Measurements from ENCODE around the gene ARHGEF26.

DNA sequence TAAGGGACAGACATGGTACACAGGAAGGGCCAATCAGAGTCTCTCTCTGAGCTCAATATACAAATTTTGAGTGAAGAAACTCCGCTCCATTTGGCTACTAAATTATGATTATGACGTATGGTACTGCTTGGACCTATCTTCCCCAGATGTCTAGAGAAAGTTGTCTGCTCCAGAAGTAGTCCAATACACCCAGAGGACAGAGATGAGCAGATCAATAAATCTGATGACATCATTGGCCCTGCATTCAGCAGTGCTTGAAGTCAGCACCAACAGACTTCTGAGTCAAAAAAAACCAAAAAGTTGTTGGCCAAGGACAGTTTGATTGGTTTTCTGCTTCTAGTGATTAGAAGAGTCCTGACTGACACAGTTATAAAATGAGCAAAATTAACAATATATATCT, 19.9 kb upstream of the ARHGEF26 start:
- TF ChIP-seq POLR2AphosphoS5 (IDR thresholded peaks at IDR 0.05; ENCODE audit: low read depth) (no peak), EZH2phosphoT487 (IDR thresholded peaks at IDR 0.05; ENCODE audit: unreplicated experiment) (no peak), EZH2 (IDR thresholded peaks at IDR 0.05; ENCODE audit: low read depth, unreplicated experiment) (no peak), JUNB (IDR thresholded peaks at IDR 0.05; ENCODE audit: unreplicated experiment) (no peak), ZNF331 (CRISPR knock-in tag; IDR thresholded peaks at IDR 0.05; ENCODE audit: low read depth) (no peak)
- TF ChIP-seq, protein P1, sequence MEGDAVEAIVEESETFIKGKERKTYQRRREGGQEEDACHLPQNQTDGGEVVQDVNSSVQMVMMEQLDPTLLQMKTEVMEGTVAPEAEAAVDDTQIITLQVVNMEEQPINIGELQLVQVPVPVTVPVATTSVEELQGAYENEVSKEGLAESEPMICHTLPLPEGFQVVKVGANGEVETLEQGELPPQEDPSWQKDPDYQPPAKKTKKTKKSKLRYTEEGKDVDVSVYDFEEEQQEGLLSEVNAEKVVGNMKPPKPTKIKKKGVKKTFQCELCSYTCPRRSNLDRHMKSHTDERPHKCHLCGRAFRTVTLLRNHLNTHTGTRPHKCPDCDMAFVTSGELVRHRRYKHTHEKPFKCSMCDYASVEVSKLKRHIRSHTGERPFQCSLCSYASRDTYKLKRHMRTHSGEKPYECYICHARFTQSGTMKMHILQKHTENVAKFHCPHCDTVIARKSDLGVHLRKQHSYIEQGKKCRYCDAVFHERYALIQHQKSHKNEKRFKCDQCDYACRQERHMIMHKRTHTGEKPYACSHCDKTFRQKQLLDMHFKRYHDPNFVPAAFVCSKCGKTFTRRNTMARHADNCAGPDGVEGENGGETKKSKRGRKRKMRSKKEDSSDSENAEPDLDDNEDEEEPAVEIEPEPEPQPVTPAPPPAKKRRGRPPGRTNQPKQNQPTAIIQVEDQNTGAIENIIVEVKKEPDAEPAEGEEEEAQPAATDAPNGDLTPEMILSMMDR (conservative IDR thresholded peaks at IDR 0.05; ENCODE audit: low read depth in 2 of 2), result no peak
- TF ChIP-seq, protein P2, sequence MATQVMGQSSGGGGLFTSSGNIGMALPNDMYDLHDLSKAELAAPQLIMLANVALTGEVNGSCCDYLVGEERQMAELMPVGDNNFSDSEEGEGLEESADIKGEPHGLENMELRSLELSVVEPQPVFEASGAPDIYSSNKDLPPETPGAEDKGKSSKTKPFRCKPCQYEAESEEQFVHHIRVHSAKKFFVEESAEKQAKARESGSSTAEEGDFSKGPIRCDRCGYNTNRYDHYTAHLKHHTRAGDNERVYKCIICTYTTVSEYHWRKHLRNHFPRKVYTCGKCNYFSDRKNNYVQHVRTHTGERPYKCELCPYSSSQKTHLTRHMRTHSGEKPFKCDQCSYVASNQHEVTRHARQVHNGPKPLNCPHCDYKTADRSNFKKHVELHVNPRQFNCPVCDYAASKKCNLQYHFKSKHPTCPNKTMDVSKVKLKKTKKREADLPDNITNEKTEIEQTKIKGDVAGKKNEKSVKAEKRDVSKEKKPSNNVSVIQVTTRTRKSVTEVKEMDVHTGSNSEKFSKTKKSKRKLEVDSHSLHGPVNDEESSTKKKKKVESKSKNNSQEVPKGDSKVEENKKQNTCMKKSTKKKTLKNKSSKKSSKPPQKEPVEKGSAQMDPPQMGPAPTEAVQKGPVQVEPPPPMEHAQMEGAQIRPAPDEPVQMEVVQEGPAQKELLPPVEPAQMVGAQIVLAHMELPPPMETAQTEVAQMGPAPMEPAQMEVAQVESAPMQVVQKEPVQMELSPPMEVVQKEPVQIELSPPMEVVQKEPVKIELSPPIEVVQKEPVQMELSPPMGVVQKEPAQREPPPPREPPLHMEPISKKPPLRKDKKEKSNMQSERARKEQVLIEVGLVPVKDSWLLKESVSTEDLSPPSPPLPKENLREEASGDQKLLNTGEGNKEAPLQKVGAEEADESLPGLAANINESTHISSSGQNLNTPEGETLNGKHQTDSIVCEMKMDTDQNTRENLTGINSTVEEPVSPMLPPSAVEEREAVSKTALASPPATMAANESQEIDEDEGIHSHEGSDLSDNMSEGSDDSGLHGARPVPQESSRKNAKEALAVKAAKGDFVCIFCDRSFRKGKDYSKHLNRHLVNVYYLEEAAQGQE (IDR thresholded peaks at IDR 0.05; ENCODE audit: unreplicated experiment), result no peak
- TF ChIP-seq, protein P3, sequence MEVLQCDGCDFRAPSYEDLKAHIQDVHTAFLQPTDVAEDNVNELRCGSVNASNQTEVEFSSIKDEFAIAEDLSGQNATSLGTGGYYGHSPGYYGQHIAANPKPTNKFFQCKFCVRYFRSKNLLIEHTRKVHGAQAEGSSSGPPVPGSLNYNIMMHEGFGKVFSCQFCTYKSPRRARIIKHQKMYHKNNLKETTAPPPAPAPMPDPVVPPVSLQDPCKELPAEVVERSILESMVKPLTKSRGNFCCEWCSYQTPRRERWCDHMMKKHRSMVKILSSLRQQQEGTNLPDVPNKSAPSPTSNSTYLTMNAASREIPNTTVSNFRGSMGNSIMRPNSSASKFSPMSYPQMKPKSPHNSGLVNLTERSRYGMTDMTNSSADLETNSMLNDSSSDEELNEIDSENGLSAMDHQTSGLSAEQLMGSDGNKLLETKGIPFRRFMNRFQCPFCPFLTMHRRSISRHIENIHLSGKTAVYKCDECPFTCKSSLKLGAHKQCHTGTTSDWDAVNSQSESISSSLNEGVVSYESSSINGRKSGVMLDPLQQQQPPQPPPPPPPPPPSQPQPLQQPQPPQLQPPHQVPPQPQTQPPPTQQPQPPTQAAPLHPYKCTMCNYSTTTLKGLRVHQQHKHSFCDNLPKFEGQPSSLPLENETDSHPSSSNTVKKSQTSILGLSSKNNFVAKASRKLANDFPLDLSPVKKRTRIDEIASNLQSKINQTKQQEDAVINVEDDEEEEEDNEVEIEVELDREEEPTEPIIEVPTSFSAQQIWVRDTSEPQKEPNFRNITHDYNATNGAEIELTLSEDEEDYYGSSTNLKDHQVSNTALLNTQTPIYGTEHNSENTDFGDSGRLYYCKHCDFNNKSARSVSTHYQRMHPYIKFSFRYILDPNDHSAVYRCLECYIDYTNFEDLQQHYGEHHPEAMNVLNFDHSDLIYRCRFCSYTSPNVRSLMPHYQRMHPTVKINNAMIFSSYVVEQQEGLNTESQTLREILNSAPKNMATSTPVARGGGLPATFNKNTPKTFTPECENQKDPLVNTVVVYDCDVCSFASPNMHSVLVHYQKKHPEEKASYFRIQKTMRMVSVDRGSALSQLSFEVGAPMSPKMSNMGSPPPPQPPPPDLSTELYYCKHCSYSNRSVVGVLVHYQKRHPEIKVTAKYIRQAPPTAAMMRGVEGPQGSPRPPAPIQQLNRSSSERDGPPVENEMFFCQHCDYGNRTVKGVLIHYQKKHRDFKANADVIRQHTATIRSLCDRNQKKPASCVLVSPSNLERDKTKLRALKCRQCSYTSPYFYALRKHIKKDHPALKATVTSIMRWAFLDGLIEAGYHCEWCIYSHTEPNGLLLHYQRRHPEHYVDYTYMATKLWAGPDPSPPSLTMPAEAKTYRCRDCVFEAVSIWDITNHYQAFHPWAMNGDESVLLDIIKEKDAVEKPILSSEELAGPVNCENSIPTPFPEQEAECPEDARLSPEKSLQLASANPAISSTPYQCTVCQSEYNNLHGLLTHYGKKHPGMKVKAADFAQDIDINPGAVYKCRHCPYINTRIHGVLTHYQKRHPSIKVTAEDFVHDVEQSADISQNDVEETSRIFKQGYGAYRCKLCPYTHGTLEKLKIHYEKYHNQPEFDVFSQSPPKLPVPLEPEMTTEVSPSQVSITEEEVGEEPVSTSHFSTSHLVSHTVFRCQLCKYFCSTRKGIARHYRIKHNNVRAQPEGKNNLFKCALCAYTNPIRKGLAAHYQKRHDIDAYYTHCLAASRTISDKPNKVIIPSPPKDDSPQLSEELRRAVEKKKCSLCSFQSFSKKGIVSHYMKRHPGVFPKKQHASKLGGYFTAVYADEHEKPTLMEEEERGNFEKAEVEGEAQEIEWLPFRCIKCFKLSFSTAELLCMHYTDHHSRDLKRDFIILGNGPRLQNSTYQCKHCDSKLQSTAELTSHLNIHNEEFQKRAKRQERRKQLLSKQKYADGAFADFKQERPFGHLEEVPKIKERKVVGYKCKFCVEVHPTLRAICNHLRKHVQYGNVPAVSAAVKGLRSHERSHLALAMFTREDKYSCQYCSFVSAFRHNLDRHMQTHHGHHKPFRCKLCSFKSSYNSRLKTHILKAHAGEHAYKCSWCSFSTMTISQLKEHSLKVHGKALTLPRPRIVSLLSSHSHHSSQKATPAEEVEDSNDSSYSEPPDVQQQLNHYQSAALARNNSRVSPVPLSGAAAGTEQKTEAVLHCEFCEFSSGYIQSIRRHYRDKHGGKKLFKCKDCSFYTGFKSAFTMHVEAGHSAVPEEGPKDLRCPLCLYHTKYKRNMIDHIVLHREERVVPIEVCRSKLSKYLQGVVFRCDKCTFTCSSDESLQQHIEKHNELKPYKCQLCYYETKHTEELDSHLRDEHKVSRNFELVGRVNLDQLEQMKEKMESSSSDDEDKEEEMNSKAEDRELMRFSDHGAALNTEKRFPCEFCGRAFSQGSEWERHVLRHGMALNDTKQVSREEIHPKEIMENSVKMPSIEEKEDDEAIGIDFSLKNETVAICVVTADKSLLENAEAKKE (CRISPR knock-in tag; IDR thresholded peaks at IDR 0.05), result no peak

Measured in GM23338 (cell line).